ENCODE results near the gene MYO9A. TPM values are rescaled to one million over a fixed set of nuclear protein-coding genes. Genes with fewer than 3 reads are reported as not detected.

Gene MYO9A
- total and polyA plus RNA-seq, 2 donors (not counting 1 experiment from before 2014, with no cell fraction given): 6.2 to 66.1 TPM

GRCh38 chr15:71971905-71972304 lies 146.0 kb downstream of the MYO9A start:
- no peak overlapping the region for H3K9ac ChIP-seq (ENCODE audit: low read length)
- no peak overlapping the region for H2AFZ ChIP-seq (ENCODE audit: insufficient read depth, low read depth, low read length, poor library complexity, severe bottlenecking)
- CTCF ChIA-PET: no interaction called here
- H3K36me3 ChIP-seq (replicated peaks in 1 of 2; ENCODE audit: control extremely low read depth in 1 of 2, control insufficient read depth in 1 of 2, extremely low read depth in 1 of 2, insufficient read depth in 2 of 2, low read length in 1 of 2): peaks cover 0 to 20% of the 10 kb centered on the region in 2 experiments
- ATAC-seq (ENCODE audit: low read depth) (no peak), DNase-seq (no peak)
- no peak overlapping the region for H3K27ac ChIP-seq (ENCODE audit: low read length in 2 of 2)
- H3K4me2 ChIP-seq (replicated peaks; ENCODE audit: low read depth, low read length, poor library complexity, severe bottlenecking): no peak overlapping the region
- no peaks in the 10 kb centered on the region for H3K4me1 ChIP-seq (ENCODE audit: control insufficient read depth in 2 of 2, insufficient read depth in 2 of 2, low read length in 2 of 2)
- no peaks in the 10 kb centered on the region for H3K79me2 ChIP-seq (ENCODE audit: control insufficient read depth, insufficient read depth, low read length)
- Mint-ChIP-seq H3K9me3 (ENCODE audit: insufficient read depth) (no peaks in the 10 kb centered on the region), H3K27me3 (no peaks in the 10 kb centered on the region), H3K27ac (no peak overlapping the region), H3K4me1 (no peaks in the 10 kb centered on the region), H3K4me3 (no peak overlapping the region)
- TF ChIP-seq EZH2 (IDR thresholded peaks at IDR 0.05; ENCODE audit: borderline replicate concordance, insufficient read depth, low read depth, low read length, poor library complexity, severe bottlenecking) (no peak), CTCF (IDR thresholded peaks at IDR 0.05) (no peak)
- H3K9me3 ChIP-seq (ENCODE audit: control extremely low read depth in 1 of 3, control insufficient read depth in 2 of 3, insufficient read depth in 1 of 3, low read length in 2 of 3): no peaks in the 10 kb centered on the region
- no peaks in the 10 kb centered on the region for H4K20me1 ChIP-seq (ENCODE audit: control insufficient read depth, insufficient read depth, low read length, poor library complexity, severe bottlenecking)
- intact Hi-C loops (cut with micrococcal nuclease): no loop called here
- WGBS (ENCODE audit: insufficient coverage): 100% methylated on average over 1 of the region's 2 CpGs
- no peak overlapping the region for H3K4me3 ChIP-seq (ENCODE audit: control extremely low read depth in 1 of 5, extremely low read depth in 1 of 5, insufficient read depth in 1 of 5, low read depth in 2 of 5, low read length in 4 of 5)
- POLR2A ChIA-PET: no interaction called here
- H3K27me3 ChIP-seq (replicated peaks in 1 of 4; ENCODE audit: control extremely low read depth in 1 of 4, control insufficient read depth in 3 of 4, insufficient read depth in 4 of 4, low read length in 3 of 4): no peaks in the 10 kb centered on the region

GRCh38 chr15:71970435-71970834 lies 147.5 kb downstream of the MYO9A start:
- H2AFZ ChIP-seq (ENCODE audit: insufficient read depth, low read depth, low read length, poor library complexity, severe bottlenecking): no peak overlapping the region
- no peaks in the 10 kb centered on the region for H3K27me3 ChIP-seq (replicated peaks in 1 of 4; ENCODE audit: control extremely low read depth in 1 of 4, control insufficient read depth in 3 of 4, insufficient read depth in 4 of 4, low read length in 3 of 4)
- no peaks in the 10 kb centered on the region for H3K27me3 Mint-ChIP-seq
- ChIA-PET POLR2A (no interaction called here), CTCF (interaction anchor here (1.3 kb wide), 1 partner anchor 10 kb away, joined by 4 read pairs; no protein-coding TSS in a partner anchor)
- H4K20me1 ChIP-seq (ENCODE audit: control insufficient read depth, insufficient read depth, low read length, poor library complexity, severe bottlenecking): no peaks in the 10 kb centered on the region
- H3K4me1 ChIP-seq (ENCODE audit: control insufficient read depth in 2 of 2, insufficient read depth in 2 of 2, low read length in 2 of 2): no peaks in the 10 kb centered on the region
- no peaks in the 10 kb centered on the region for H3K9me3 ChIP-seq (ENCODE audit: control extremely low read depth in 1 of 3, control insufficient read depth in 2 of 3, insufficient read depth in 1 of 3, low read length in 2 of 3)
- TF ChIP-seq EZH2 (IDR thresholded peaks at IDR 0.05; ENCODE audit: borderline replicate concordance, insufficient read depth, low read depth, low read length, poor library complexity, severe bottlenecking) (no peak), CTCF (IDR thresholded peaks at IDR 0.05) (no peak)
- H3K4me3 Mint-ChIP-seq: no peak overlapping the region
- ATAC-seq (ENCODE audit: low read depth): no peak
- no peaks in the 10 kb centered on the region for H3K79me2 ChIP-seq (ENCODE audit: control insufficient read depth, insufficient read depth, low read length)
- intact Hi-C loops (cut with micrococcal nuclease): no loop called here
- H3K4me3 ChIP-seq (ENCODE audit: control extremely low read depth in 1 of 5, extremely low read depth in 1 of 5, insufficient read depth in 1 of 5, low read depth in 2 of 5, low read length in 4 of 5): no peak overlapping the region
- no CpG with 5 or more reads among the region's 1 CpG for WGBS (ENCODE audit: insufficient coverage)
- peaks cover 0 to 24% of the 10 kb centered on the region in 2 experiments for H3K36me3 ChIP-seq (replicated peaks in 1 of 2; ENCODE audit: control extremely low read depth in 1 of 2, control insufficient read depth in 1 of 2, extremely low read depth in 1 of 2, insufficient read depth in 2 of 2, low read length in 1 of 2)
- no peak overlapping the region for H3K9ac ChIP-seq (ENCODE audit: low read length)
- H3K27ac ChIP-seq (ENCODE audit: low read length in 2 of 2): no peak overlapping the region
- H3K4me2 ChIP-seq (replicated peaks; ENCODE audit: low read depth, low read length, poor library complexity, severe bottlenecking): no peak overlapping the region
- no peaks in the 10 kb centered on the region for H3K9me3 Mint-ChIP-seq (ENCODE audit: insufficient read depth)
- no peak overlapping the region for H3K27ac Mint-ChIP-seq
- DNase-seq: no peak
- H3K4me1 Mint-ChIP-seq: no peaks in the 10 kb centered on the region

Data from B cell (primary cell).